HG03457 (cell line): ENCODE data around the gene CHURC1.
"Not testable (repeated sequence)": the region's sequence is repeated elsewhere in the genome, so short reads cannot be mapped to it uniquely, and the experiment has no call there.

Experiments used
- ATAC-seq: cut with Tn5 transposase; IDR thresholded peaks from one replicate; pipeline ENCODE4 v1.9.1; 2021; ENCODE audit warnings: moderate number of reproducible peaks; ENCODE audit not compliant: unreplicated experiment

The CHURC1 gene

GRCh38 chr14:64906022-64906421, 8.2 kb upstream of the CHURC1 start:
- ATAC-seq = no peak

DNA sequence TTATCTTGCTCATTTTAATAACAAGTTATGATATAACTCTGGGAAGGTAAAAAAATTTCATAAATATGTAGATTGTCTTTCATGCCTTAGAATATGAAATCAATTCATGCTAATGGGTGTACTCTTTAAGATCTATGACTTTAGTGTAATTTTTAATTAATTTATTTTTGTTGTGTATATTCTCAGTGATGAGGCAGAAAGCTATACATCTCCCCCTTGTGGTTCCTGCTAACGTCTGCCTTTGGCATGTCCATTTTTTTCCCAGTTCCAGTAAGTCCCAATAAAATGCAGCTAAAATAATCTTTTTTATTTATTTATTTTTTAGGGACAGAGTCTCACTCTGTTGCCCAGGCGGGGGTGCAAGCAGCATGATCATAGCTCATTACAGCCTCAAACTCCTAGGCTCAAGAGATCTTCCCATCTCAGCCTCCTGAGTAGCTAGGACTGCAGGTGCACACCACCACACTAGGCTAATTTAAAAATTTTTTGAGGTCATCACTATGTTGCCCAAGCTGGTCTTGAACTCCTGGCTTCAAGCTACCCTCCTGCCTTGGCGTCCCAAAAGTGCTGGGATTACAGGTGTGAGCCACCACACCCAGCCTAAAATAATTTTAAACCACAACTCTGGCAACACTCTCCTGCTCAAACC, 3.3 kb upstream of the CHURC1 start:
- ATAC-seq = no peak

GRCh38 chr14:64912261-64912660, 2.0 kb upstream of the CHURC1 start:
- no peak for ATAC-seq

DNA sequence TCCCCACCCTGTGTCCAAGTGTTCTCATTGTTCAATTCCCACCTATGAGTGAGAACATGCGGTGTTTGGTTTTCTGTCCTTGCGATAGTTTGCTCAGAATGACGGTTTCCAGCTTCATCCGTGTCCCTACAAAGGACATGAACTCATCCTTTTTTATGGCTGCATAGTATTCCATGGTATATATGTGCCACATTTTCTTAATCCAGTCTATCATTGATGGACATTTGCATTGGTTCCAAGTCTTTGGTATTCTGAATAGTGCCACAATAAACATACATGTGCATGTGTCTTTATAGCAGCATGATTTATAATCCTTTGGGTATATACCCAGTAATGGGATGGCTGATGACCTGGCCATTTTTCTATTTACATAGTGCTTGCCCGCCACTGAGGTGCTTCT, 778 bp upstream of the CHURC1 start:
- not testable (repeated sequence) for ATAC-seq

- no peak for ATAC-seq
These were observed 772 bp downstream of the CHURC1 start for GRCh38 chr14:64915029-64915424.

DNA sequence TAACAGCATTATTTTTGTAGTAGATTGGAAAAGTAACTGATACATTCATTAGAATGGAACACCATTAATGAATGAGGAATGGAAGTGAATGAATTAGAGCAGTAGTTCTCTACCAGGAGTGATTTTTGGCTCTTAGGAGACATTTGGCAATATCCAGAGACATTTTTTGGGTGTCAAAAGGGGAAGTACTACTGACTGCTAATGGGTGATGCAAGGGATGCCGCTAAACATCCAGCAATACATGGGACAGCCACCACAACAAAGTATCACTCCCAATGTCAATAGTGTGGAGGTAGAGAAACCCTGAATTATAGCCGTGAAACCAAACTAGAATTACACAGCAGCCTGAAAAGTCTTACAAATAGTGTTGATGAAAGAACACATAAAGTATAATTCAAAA, 1.5 kb downstream of the CHURC1 start:
- no peak for ATAC-seq

DNA sequence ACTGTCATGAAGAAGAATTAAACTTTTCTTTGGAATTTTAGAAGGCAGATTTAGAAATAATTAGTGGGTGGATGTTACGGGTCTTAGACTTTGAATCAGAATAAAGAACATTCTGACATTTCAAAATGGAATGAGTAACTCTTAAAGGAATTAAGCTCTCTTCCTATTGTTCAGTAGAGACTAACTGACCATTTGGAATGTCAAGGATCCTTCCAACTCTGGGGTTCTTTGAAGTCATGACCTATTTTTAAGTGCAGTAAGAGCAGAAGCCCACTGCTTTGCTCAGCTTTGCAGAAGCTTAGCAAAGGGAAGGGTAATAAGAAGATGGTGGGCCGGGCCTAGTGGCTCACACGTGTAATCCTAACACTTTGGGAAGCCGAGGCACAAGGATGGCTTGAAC, 4.0 kb downstream of the CHURC1 start:
- ATAC-seq = no peak

- ATAC-seq = no peak
These were observed 5.0 kb downstream of the CHURC1 start for GRCh38 chr14:64919215-64919614.

DNA sequence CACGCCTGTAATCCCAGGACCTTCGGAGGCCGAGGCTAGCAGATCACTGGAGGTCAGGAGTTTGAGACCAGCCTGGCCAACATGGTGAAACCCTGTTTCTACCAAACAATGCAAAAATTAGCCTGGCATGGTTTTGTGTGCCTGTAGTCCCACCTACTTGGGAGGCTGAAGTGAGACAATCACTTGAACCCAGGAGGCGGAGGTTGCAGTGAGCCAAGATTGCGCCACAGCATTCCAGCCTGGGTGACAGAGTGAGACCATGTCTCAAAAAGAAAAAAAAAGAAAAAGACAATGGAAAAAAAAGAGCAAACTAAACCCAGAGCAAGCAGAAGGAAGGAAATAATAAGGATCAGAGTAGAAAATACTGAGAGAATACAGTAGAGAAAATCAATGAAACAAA, 5.4 kb downstream of the CHURC1 start:
- ATAC-seq = no peak

DNA sequence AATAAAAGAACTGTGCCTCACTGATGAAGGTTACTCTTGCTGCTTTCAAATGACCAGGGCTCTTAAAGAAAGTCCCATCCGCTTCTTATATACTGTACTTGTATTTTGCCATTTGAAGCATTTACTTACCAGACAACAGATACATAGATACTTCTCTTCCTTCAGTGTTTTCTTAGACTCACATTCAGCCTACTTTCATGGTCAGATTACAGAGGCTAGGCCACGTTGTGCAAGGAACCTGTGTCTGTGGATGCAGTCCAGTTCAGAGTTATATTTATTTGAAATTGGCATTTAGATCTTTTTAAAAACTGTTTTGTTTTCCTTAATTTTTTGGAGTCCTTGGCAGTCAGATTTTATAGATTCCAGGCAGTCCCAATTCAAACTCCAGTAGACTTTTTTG, 6.2 kb downstream of the CHURC1 start:
- ATAC-seq = no peak

DNA sequence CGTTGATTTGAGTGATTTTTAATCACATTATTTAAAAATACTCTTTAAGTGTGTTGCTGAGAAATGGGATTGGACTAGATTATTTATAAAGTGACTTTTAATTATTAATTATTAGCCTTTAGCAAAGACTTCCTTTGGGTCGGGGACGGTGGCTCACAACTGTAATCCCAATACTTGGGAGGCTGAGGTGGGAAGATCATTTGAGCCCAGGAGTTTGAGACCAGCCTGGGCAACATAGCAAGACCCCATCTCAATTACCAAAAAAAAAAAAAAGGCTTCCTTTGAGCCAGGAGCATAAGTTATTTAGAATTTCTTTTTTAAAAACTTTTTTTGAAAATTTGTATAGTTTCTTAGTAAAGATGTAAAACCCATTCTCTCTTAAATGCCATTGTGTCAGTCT, 8.8 kb downstream of the CHURC1 start:
- no peak for ATAC-seq

DNA sequence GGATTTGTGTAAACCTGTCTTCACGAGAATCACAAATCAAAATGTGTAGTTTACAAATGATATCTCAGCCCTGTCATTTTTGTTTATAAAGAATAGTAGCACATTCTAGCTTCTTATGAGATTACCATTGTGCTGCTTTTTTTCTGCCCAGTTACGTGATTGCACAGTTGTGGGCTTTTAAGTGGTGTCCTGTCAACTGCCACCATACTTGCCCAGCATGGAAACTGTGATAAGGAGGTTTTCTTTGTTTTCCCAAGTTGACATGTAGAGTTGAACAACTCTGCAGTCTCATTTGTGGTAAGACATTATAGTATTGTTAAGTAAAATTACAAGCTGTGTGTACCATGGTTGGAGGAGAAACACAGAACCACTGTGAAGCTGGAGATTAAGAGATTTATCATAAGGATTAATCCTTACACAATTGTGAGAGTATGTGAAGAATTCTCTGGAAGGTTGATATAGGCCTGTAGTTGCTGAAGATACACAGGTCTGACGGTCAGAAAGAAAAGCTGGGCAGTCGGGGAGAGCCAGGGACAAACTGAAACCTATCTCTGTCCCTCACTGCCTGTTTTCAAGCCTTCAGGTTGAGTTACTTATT, 12.2 kb downstream of the CHURC1 start:
- ATAC-seq = no peak

DNA sequence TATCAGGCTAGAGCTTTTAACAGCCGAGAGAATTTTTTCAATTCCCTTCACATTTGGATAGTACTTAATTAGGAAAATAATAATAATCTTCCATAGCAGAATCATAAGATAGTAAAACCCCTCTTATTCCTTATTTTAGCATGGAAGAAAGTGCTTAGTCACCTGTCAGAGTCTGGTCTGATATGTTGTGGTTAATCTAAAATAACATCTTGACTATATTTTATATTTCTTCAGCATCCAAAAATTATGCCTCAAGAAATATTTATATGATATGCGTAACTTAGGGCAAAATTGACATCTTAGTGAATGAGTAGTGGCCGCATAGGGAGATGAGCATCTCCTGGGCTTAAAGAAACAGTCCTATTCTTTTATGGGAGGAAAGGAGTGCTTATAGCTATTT, 12.8 kb downstream of the CHURC1 start:
- ATAC-seq = no peak

GRCh38 chr14:64928239-64929013, 14.2 kb downstream of the CHURC1 start:
- no peak for ATAC-seq

DNA sequence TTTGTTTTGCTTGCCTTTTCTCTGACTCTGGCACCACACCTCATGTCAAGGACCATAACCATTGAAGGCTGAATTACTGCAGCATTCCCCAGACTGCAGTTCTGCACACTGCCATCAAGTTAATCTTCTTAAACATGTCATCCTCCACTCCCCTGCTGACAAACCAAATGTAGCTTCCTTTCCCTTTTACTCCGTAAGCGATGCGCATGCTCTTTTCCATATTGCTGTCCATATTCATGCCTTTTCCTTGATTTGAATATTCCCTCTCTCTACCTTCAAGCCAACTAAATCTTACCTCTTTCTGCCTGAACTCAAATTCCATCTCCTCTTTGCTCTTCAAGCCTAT, 14.7 kb downstream of the CHURC1 start:
- no peak for ATAC-seq

GRCh38 chr14:64930085-64930843, 16.0 kb downstream of the CHURC1 start:
- ATAC-seq = no peak

DNA sequence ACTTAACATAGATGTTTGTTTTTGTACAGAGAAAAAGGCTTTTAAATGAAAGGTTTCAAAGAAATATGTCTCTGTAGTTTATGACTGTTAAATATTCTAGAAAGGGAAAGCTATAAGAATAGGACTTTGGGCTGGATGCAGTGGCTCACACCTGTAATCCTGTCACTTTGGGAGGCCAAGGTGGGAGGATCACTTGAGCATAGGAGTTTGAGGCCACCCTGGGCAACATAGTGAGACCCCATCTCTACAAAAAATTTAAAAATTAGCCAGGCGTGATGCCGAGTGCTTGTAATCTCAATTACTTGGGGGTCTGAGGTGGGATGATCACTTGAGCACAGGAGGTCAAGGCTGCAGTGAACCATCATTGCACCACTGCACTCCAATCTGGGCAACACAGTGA, 16.9 kb downstream of the CHURC1 start:
- no peak for ATAC-seq

DNA sequence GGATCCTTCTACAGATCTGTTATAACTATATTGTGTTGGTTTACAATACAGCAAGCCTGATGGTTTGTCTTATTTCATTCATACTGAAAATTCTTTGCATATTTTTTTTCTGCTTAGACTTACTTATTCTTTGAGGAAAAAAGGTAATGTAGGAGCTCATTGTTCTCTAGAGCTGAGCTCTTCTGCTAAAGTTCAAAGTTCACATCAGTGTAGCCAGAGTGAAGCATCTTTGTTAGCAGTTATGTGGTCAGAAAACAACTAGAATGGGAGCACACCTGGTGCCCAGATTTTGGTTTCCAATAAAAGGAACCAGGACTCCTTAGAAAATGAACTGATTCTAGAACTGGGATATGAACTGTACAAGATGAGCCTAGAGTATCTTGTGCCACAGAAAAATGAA, 18.0 kb downstream of the CHURC1 start:
- no peak for ATAC-seq

GRCh38 chr14:64934338-64934929, 20.2 kb downstream of the CHURC1 start:
- no peak for ATAC-seq

GRCh38 chr14:64935508-64935907, 21.3 kb downstream of the CHURC1 start:
- ATAC-seq = no peak

DNA sequence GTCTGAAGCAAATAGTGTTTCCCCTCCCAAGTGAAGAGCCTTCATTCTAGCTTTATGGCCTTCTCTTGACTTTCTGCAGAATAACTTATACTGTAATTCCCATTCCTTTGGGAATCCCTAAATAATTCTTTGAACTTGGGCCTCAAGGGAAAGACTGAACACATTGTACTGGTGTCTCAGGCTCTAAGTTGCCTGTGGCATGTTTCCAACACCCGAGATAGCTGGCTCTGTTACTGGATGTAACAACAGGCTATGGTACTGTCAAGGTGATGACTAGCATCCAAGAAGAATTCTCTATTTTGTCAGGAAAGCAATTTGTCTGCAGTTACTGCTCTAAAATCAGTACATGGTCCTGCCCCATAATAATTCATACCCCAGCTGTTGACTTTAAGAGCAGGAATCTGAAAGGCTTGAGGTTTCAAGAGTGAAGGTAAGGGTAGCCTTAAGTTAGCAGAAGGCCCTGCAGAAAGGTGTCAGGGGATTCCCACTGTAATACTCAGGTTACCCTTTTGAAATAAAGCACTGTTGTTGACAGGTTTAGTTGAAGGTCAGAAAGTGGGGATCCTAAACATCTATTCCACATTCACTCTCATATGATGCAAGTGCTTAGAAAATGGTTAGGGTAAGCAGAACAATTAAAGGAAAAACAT, 23.0 kb downstream of the CHURC1 start:
- ATAC-seq = no peak
